ENCODE measurements around the gene CORO7.

Gene CORO7

GRCh38 chr16:4383591-4384444 is 32.6 kb downstream of the CORO7 start:
- DNase-seq = no peak
- no peak for ATAC-seq

DNA sequence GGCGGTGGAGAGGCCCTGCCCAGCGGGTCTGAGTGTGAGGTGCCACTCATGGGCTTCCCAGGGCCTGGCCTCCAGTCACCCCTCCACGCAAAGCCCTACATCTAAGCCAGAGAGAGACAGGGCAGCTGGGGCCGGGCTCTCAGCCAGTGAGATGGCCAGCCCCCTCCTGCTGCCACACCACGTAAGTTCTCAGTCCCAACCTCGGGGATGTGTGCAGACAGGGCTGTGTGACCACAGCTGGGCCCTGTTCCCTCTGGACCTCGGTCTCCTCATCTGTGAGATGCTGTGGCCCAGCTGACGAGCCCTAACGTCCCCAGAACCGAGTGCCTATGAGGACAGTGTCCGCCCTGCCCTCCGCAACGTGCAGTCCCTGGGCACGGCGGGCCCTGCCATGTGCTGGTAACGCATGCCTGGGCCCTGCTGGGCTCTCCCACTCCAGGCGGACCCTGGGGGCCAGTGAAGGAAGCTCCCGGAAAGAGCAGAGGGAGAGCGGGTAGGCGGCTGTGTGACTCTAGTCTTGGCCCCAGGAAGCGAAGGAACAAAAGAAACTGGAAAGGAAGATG is 33.5 kb downstream of the CORO7 start:
- DNase-seq (no peak), ATAC-seq (no peak)

GRCh38 chr16:4381935-4382794 is 34.2 kb downstream of the CORO7 start:
- ATAC-seq = no peak
- DNase-seq = no peak

DNA sequence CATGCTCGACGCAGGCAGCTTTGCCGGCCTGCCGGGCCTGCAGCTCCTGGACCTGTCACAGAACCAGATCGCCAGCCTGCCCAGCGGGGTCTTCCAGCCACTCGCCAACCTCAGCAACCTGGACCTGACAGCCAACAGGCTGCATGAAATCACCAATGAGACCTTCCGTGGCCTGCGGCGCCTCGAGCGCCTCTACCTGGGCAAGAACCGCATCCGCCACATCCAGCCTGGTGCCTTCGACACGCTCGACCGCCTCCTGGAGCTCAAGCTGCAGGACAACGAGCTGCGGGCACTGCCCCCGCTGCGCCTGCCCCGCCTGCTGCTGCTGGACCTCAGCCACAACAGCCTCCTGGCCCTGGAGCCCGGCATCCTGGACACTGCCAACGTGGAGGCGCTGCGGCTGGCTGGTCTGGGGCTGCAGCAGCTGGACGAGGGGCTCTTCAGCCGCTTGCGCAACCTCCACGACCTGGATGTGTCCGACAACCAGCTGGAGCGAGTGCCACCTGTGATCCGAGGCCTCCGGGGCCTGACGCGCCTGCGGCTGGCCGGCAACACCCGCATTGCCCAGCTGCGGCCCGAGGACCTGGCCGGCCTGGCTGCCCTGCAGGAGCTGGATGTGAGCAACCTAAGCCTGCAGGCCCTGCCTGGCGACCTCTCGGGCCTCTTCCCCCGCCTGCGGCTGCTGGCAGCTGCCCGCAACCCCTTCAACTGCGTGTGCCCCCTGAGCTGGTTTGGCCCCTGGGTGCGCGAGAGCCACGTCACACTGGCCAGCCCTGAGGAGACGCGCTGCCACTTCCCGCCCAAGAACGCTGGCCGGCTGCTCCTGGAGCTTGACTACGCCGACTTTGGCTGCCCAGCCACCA is 35.1 kb downstream of the CORO7 start:
- no peak for DNase-seq
- no peak for ATAC-seq

- ATAC-seq (no peak), DNase-seq (no peak)
Measured at GRCh38 chr16:4380119-4381063, 36.0 kb downstream of the CORO7 start.

DNA sequence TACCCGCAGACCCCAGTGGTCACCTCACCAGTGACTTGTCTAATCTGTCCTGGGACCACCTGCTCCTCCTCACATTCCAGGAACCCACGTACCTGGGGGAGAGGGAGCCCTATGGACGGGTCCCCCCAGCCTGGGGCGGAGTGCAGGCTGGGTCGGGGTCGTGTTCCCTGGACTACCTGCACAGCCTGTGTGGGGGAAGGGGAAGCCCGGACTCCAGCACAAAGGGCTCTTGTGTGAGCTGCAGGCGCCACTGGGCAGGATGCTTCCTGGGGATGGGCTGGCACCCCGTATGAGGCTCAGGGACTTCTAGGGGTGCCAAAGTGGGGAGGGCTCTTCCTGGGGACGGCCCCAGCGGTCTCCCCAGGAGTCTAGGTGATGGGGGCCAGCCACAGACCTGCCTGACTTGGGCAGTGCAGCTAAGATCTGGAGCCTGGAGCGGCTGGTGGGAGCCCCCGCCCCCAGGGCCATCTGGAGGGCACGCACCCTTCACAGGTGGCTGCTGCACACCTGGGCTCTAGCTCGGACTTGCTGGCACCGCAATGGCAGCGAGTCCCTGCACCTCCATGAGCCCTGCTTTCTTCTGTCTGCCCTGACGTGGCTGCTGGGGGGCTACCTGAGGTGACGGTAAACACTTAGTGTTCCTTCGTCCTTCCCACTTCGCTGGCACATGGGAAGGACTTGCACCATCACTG is 37.3 kb downstream of the CORO7 start:
- DNase-seq = no peak
- ATAC-seq = no peak

GRCh38 chr16:4378161-4378666 is 38.2 kb downstream of the CORO7 start:
- DNase-seq (no peak), ATAC-seq (no peak)

DNA sequence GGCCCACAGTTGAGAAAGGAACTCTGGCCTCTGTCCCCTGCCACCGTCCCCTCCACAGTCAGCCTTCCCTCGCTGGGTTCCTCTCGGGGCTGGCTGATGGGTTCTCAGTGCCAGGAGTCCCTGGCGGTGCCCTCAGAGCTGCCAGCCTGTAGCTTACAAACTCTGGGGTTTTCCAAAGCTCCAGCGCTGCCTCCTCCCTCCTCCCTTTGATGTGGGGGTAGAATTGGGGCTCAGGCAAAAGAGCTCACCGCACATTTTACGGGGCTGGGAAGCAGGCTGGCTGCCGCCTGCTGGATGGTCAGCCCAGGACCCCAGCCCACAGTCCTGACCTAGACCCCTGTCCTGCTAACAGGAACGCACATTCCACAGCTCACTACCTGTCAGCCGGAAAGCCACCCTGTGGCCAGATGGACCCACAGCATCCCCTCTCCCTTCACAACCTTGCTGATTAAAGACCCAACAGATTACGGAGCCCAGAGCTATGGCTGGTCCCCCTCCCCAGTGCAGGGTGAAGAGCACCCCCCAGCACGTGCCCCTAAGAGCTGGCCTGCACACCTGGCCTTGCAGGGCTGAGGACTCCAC is 38.7 kb downstream of the CORO7 start:
- DNase-seq (no peak), ATAC-seq (no peak)

DNA sequence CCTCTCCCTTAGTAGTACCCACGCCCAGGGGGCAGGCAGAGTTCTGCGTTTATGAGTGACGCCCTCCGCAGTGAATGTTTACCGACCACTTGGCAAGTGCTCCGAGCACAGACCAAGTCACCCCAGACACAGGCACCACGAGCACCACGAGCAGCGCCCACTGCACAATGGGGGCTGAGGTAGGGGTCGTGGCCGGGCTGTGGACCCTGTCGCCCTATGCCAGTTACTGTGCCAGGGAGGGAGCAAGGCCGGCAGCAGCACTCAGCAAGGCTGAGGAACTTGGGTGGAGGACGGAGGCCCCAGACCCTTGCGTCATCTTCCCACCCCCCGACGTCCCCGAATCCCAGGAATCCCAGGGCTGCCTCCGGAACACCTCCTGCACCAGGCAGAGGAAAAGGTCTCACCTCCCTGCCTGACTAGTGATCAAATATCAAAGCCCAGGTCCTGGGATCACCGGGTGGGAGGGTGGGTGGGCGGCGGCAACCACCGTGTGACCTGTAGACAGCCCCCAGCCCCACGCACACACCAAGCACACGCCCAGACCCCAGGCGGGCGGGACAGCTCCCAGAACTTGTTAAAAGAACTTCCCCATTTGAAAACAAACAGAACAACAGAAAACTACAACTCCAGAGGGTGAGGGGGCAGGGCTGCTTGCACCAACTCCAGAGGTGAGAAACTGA is 39.4 kb downstream of the CORO7 start:
- ATAC-seq (no peak), DNase-seq (no peak)

DNA sequence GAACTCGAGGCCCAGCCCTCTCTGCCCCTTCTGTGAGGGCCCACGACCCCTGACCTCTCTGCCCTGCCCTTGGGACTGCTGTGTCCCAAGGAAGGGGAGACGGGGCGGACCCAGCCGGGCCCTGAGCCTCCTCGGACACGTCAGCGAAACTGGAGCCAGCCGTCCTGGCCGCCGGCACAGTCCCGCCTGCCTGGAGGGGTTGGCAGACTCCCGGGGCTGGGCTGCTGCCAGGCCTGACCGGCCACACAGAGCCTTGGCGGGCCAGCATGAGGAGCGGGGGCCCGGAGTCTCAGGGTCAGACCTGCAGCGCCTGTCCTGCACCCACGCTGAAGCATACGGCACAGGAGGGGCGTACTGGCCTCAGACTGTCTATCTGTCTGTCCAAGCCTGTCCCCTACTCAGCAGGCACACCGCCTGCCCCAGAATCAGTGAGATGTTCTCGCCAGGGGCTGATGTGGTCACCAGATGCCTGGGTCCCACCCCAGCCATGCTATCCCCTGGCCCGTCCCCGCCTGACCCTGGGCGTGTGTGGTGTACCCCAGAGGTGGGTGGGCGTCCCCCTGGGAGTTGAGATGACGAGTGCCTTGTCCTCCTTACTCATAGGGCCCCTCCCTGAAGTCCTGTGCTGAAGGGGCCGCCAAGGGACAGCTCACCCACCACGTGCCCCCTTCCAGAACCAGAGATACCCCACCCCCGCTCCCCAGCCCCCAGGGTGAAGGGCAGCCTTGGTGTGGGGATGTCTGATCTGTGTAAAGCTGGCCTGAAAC is 40.1 kb downstream of the CORO7 start:
- ATAC-seq (no peak), DNase-seq (no peak)

- DNase-seq (no peak), ATAC-seq (no peak)
Measured at GRCh38 chr16:4375717-4376116, 40.7 kb downstream of the CORO7 start.

DNA sequence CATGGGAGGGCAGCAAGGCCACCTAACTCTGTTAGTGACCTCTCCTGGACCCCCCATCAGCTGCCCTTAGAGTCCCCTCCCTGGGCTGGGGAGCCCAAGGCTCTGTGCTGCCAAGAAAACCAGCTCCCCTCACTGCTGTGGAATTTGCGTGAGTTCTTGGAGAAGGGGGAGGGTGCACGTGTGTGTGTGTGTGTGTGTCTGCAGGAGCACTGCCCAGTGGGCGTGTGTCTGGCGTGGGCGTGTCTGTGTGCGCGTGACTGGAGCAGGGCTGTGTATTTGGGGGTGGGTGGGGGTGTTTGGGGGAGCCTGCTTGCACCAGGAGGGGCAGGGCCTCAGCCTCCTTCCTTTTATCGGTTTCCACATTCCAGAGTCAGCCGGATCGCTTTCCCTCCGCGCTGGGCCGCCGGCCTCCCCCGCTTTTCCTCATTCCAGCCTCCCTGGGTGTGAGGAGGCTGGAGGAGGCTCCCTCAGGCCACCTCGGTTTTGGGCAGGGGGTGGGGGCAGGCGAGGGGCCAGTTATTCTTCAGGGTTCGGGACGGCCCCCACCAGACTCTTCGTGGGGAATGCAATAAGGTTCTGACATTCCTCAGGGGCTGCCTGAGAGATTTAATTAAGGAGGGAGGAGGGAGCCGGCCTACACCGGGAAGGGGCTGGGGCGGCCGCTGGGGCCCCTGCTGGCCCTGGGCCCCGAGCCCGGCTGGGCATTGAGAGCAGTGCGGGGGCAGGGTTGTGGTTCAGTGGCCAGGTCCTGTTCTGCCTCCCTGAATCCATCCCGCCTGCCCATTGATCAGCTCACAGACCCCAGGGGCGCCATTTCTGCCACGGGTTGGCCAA is 42.3 kb downstream of the CORO7 start:
- no peak for ATAC-seq
- no peak for DNase-seq

DNA sequence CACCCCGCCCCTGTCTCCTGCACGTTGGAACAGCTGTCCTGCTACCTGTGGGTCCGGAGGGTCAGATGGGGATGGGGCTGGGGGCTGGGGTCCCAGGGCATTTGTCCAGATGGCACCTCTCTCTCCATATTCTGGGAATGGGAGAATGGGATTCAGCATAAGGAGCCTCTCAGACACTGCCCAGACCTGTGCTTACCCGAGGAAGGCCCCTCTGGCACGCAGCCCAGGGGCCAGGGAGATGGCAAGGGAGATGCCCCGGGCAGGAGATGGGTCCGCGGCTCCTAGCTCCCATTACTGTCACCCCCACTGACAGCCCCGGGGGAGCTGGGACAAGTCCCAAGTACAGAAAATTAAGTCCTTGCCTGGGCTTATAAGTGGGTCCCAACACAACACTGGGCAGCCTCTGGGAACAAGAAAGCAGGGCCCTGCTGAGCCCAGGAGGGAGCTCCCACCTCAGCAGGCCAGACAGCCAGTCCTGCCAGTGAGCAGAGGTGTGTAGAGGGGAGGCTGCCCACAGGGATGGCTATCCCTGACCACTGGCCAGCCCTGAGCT is 43.0 kb downstream of the CORO7 start:
- no peak for DNase-seq
- no peak for ATAC-seq

DNA sequence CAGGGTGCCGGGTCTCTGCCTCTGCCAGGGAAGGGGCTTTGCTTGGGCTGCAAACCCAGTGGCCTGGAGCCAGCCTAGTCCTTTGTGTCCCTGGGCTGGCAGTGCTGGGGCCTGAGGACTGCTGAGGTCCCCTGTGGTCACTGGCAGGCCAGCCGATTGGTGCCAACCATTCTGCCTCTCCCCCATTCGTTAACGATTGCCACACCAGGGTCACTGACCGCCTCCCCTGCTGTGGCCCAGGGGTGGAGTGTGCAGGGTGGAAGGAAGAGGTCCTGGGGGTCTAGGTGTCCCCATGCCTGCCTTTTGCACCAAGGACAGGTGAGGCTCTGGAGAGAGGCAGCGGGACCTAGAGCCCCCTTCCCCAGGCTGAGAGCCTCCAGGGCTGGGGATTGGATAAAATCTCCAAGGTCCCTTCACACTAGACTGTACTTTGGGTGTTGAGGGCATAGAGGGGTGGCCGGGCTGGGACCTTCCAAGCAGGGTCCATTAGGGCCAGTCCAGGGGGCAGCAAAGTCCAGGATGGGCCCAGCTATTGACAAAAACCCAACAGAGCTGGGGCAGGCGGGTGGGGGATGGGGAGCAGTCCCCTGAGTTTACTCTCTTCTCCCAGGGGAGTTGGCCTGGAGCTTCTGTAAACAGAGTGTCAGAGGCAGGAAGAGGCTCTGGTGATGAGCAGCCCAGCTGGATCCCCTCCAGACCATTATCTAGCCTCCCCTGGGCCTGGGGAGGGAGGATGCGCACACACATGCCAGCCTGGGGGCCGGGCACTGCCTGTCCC is 43.6 kb downstream of the CORO7 start:
- no peak for ATAC-seq
- no peak for DNase-seq

GRCh38 chr16:4372001-4372577 is 44.3 kb downstream of the CORO7 start:
- DNase-seq (peak; percentile 39), ATAC-seq (peak; percentile 50)
